PC-9 (cell line): ENCODE measurements around the gene KRTAP9-8.

ENCODE experiments used
- EZH2 ChIP-seq: fragments of 200-600 bp; sonication (generic); IDR thresholded peaks from 2 replicates; pipeline ENCODE4 v1.8.0; 2017; ENCODE audit warnings: antibody characterized with exemption, low read depth
- TF ChIP-seq, protein P1 (sequence below): fragments of 200-600 bp; sonication (generic); conservative IDR thresholded peaks from 2 replicates; pipeline ENCODE4 v1.6.1; 2017; ENCODE audit warnings: mixed run types, antibody characterized with exemption, mild to moderate bottlenecking, moderate library complexity

DNA sequence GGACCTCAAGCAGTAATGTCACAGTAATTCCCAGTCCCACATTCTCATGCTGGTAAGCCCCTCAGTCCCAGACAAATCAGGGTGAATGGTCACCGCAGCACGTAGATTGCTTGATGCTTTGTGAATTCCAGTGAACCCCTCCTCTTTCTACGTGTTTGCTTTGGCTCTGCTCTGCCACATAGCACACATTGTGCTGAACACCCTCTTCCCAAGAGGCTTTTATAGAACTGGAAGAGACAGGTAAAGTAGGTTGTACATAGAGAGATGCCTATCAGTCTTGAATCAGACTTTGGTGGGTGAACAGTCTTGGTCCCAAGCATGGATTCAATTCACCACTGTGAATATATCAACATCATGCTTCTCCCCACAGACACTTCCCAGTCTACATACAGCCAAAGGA is 26.8 kb downstream of the KRTAP9-8 start:
- TF ChIP-seq, protein P1, sequence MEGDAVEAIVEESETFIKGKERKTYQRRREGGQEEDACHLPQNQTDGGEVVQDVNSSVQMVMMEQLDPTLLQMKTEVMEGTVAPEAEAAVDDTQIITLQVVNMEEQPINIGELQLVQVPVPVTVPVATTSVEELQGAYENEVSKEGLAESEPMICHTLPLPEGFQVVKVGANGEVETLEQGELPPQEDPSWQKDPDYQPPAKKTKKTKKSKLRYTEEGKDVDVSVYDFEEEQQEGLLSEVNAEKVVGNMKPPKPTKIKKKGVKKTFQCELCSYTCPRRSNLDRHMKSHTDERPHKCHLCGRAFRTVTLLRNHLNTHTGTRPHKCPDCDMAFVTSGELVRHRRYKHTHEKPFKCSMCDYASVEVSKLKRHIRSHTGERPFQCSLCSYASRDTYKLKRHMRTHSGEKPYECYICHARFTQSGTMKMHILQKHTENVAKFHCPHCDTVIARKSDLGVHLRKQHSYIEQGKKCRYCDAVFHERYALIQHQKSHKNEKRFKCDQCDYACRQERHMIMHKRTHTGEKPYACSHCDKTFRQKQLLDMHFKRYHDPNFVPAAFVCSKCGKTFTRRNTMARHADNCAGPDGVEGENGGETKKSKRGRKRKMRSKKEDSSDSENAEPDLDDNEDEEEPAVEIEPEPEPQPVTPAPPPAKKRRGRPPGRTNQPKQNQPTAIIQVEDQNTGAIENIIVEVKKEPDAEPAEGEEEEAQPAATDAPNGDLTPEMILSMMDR = no peak
- TF ChIP-seq EZH2 = no peak
